GM18519 (cell line): ENCODE results near the gene TNFRSF19.
"Not testable (repeated sequence)": the region's sequence is repeated elsewhere in the genome, so short reads cannot be mapped to it uniquely, and the experiment has no call there.

Experiments
- ATAC-seq: cut with Tn5 transposase; IDR thresholded peaks from one replicate; pipeline ENCODE4 v1.9.1; 2021; ENCODE audit warnings: mild to moderate bottlenecking, moderate library complexity; ENCODE audit not compliant: unreplicated experiment, low FRiP score

The TNFRSF19 gene

GRCh38 chr13:23570099-23570920 is at the start of gene TNFRSF19:
TSS of gene TNFRSF19 (plus strand) at chr13:23570412. CDS start at chr13:23590184, 19,772 bp downstream.
- ATAC-seq = no peak

- ATAC-seq = not testable (repeated sequence)
Observed at GRCh38 chr13:23529926-23530325, 40.3 kb upstream of the TNFRSF19 start.

- no peak for ATAC-seq
Observed at GRCh38 chr13:23531446-23531845, 38.8 kb upstream of the TNFRSF19 start.

GRCh38 chr13:23534090-23534489 is 36.1 kb upstream of the TNFRSF19 start:
- no peak for ATAC-seq

GRCh38 chr13:23541221-23541824 is 28.9 kb upstream of the TNFRSF19 start:
- ATAC-seq = no peak

GRCh38 chr13:23544668-23545067 is 25.5 kb upstream of the TNFRSF19 start:
- ATAC-seq = no peak

GRCh38 chr13:23547000-23547590 is 23.1 kb upstream of the TNFRSF19 start:
- ATAC-seq = no peak

- no peak for ATAC-seq
Observed at GRCh38 chr13:23549724-23550123, 20.5 kb upstream of the TNFRSF19 start.

- no peak for ATAC-seq
Observed at GRCh38 chr13:23550163-23550562, 20.0 kb upstream of the TNFRSF19 start.

GRCh38 chr13:23551213-23552008 is 18.8 kb upstream of the TNFRSF19 start:
- ATAC-seq = no peak

- ATAC-seq = no peak
Observed at GRCh38 chr13:23552171-23552570, 18.0 kb upstream of the TNFRSF19 start.

- no peak for ATAC-seq
Observed at GRCh38 chr13:23552661-23553060, 17.6 kb upstream of the TNFRSF19 start.

- ATAC-seq = no peak
Observed at GRCh38 chr13:23554000-23554399, 16.2 kb upstream of the TNFRSF19 start.

- ATAC-seq = no peak
Observed at GRCh38 chr13:23557043-23557442, 13.2 kb upstream of the TNFRSF19 start.

- no peak for ATAC-seq
Observed at GRCh38 chr13:23557733-23558132, 12.5 kb upstream of the TNFRSF19 start.

- no peak for ATAC-seq
Observed at GRCh38 chr13:23558675-23559536, 11.3 kb upstream of the TNFRSF19 start.

- ATAC-seq = peak; percentile 12
Observed at GRCh38 chr13:23560571-23561089, 9.6 kb upstream of the TNFRSF19 start.

- ATAC-seq = peak; percentile 89
Observed at GRCh38 chr13:23561261-23561660, 9.0 kb upstream of the TNFRSF19 start.

GRCh38 chr13:23563085-23563845 is 6.9 kb upstream of the TNFRSF19 start:
- ATAC-seq = no peak
